ENCODE measurements around the gene WNK2. TPM values are rescaled to one million over a fixed set of nuclear protein-coding genes. Genes with fewer than 3 reads are reported as not detected.

Gene WNK2
- total RNA-seq, 1 experiment from 2014 or later: 69.4 TPM

GRCh38 chr9:93298498-93299417, 114.8 kb downstream of the WNK2 start:
- Histone ChIP-seq H2BK12ac (ENCODE audit: insufficient read length, low read depth, low read length) (no peak overlapping the region), H3K18ac (ENCODE audit: insufficient read length, low read depth, low read length) (no peak overlapping the region), H3K9ac (ENCODE audit: extremely low read depth, insufficient read length, low read length) (no peak overlapping the region), H4K91ac (ENCODE audit: insufficient read length, low read depth, low read length) (no peak overlapping the region), H3K4ac (ENCODE audit: low read depth, low read length) (no peak overlapping the region), H3K79me1 (ENCODE audit: insufficient read depth, low read depth, low read length, poor library complexity, severe bottlenecking) (no peaks in the 10 kb centered on the region), H2BK5ac (ENCODE audit: insufficient read length, low read length) (no peak overlapping the region), H3K27me3 (ENCODE audit: insufficient read depth, low read length) (no peaks in the 10 kb centered on the region), H4K20me1 (ENCODE audit: control insufficient read depth, insufficient read depth, insufficient read length) (peaks cover 2% of the 10 kb centered on the region), H3K56ac (ENCODE audit: insufficient read length, low read depth, low read length) (no peak overlapping the region), H3K23me2 (ENCODE audit: insufficient read length, low read depth, low read length, poor library complexity, severe bottlenecking) (no peaks in the 10 kb centered on the region), H4K5ac (ENCODE audit: insufficient read length, low read depth, low read length) (no peak overlapping the region), H3K79me2 (ENCODE audit: insufficient read depth, low read length) (no peaks in the 10 kb centered on the region), H2BK20ac (ENCODE audit: low read depth, low read length, poor library complexity, severe bottlenecking) (no peak overlapping the region), H3K9me3 (ENCODE audit: control insufficient read depth, low read depth, low read length) (no peaks in the 10 kb centered on the region), H2AFZ (ENCODE audit: low read length) (no peak overlapping the region), H3K4me2 (ENCODE audit: insufficient read depth, insufficient read length, low read length) (no peak overlapping the region), H2BK15ac (ENCODE audit: low read depth, low read length) (no peak overlapping the region), H3K23ac (ENCODE audit: insufficient read length, low read depth, low read length) (no peak overlapping the region), H3K4me1 (ENCODE audit: insufficient read depth, low read length) (no peaks in the 10 kb centered on the region), H3K27ac (ENCODE audit: insufficient read length, low read depth, low read length) (no peak overlapping the region), H2BK120ac (ENCODE audit: low read depth, low read length, poor library complexity, severe bottlenecking) (no peak overlapping the region), H3T11ph (ENCODE audit: low read length) (no peak overlapping the region), H2AK5ac (ENCODE audit: insufficient read length, low read length) (no peak overlapping the region), H4K8ac (replicated peaks; ENCODE audit: insufficient read length, low read depth, low read length) (no peak overlapping the region), H3K14ac (ENCODE audit: insufficient read depth, low read length) (no peak overlapping the region)
- H3K4me3 Mint-ChIP-seq: no peak overlapping the region
- no peaks in the 10 kb centered on the region for H3K27me3 Mint-ChIP-seq (ENCODE audit: low read depth)
- TF ChIP-seq, protein P1, sequence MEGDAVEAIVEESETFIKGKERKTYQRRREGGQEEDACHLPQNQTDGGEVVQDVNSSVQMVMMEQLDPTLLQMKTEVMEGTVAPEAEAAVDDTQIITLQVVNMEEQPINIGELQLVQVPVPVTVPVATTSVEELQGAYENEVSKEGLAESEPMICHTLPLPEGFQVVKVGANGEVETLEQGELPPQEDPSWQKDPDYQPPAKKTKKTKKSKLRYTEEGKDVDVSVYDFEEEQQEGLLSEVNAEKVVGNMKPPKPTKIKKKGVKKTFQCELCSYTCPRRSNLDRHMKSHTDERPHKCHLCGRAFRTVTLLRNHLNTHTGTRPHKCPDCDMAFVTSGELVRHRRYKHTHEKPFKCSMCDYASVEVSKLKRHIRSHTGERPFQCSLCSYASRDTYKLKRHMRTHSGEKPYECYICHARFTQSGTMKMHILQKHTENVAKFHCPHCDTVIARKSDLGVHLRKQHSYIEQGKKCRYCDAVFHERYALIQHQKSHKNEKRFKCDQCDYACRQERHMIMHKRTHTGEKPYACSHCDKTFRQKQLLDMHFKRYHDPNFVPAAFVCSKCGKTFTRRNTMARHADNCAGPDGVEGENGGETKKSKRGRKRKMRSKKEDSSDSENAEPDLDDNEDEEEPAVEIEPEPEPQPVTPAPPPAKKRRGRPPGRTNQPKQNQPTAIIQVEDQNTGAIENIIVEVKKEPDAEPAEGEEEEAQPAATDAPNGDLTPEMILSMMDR (conservative IDR thresholded peaks at IDR 0.05): no peak
- H3K4me1 Mint-ChIP-seq: peaks cover 3 to 15% of the 10 kb centered on the region in 2 experiments; a peak in 3 of 4 replicates
- H3K9me3 Mint-ChIP-seq: no peaks in the 10 kb centered on the region
- no CpG with 5 or more reads among the region's 26 CpGs for WGBS (ENCODE audit: extremely low coverage, insufficient read length, low lambda C conversion rate)
- DNase-seq: peak; percentile 24
- peak overlapping the region in 1 of 3 experiments; percentile 64; a peak in 3 of 7 replicates for H3K27ac Mint-ChIP-seq
- peaks cover 0 to 8% (median 7%) of the 10 kb centered on the region in 3 experiments; a peak in 5 of 7 replicates for H3K36me3 Mint-ChIP-seq (ENCODE audit: insufficient read depth in 1 of 3, low read depth in 3 of 3)

Measured in H9 (cell line).